ENCODE results near the gene ENDOU.
A peak's percentile ranks its signal among the peaks of the same experiment; 100 is the strongest.

Gene ENDOU

DNA sequence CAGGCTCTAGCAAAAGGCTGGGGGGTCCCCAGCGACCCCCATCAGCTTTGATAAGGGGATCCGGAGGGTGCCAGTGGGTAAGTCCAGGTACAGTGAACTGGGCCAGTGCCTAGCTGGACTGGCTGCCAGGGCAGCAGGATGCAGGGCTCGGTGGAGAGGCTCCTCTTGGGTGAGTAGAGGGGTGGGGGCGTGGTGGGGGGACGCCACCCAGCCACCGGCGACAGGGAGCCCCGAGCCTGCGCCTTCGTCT, 33.2 kb upstream of the ENDOU start:
- DNase-seq (ENCODE audit: low spot score): no peak
- in situ Hi-C loops (cut with MboI; ENCODE audit: low sequenced_read_pairs, unreplicated experiment): no loop called here
- TF ChIP-seq CTCF (IDR thresholded peaks at IDR 0.05; ENCODE audit: borderline replicate concordance, control extremely low read depth, extremely low read depth, insufficient read depth, missing control alignments): no peak

GRCh38 chr12:47757840-47758583, 32.7 kb upstream of the ENDOU start:
- TF ChIP-seq CTCF (IDR thresholded peaks at IDR 0.05; ENCODE audit: borderline replicate concordance, control extremely low read depth, extremely low read depth, insufficient read depth, missing control alignments): no peak
- DNase-seq (ENCODE audit: low spot score): no peak
- in situ Hi-C loops (cut with MboI; ENCODE audit: low sequenced_read_pairs, unreplicated experiment): no loop called here

DNA sequence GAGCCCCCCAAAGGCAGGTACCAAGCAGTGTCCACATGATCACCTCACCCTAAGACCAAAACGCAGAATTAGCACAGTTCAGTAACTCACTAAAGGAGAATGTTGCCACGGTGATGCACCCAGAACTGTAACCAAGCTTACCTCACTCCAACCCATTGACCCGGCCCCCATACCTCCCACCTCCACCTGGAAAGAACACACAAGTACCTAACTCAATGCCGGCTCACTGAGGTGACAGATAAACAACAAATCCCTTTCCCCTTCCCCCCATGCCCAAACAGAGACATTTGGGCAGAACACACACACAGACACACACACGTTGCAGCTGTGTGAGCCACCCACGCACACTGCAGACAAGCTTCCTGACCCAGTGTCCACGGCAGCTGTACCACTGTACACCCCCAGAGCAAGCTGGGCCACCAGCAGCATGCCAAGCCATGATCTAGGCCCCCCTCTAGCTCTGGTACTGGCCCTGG, 32.1 kb upstream of the ENDOU start:
- in situ Hi-C loops (cut with MboI; ENCODE audit: low sequenced_read_pairs, unreplicated experiment): no loop called here
- no peak for TF ChIP-seq CTCF (IDR thresholded peaks at IDR 0.05; ENCODE audit: borderline replicate concordance, control extremely low read depth, extremely low read depth, insufficient read depth, missing control alignments)

GRCh38 chr12:47755655-47756562, 30.6 kb upstream of the ENDOU start:
- in situ Hi-C loops (cut with MboI; ENCODE audit: low sequenced_read_pairs, unreplicated experiment): no loop called here
- no peak for TF ChIP-seq CTCF (IDR thresholded peaks at IDR 0.05; ENCODE audit: borderline replicate concordance, control extremely low read depth, extremely low read depth, insufficient read depth, missing control alignments)
- peak; percentile 84 for DNase-seq (ENCODE audit: low spot score)

More for the DNA sequence above, 32.1 kb upstream of the ENDOU start:
- no peak for DNase-seq (ENCODE audit: low spot score)

GRCh38 chr12:47754881-47755280, 29.6 kb upstream of the ENDOU start:
- TF ChIP-seq CTCF (IDR thresholded peaks at IDR 0.05; ENCODE audit: borderline replicate concordance, control extremely low read depth, extremely low read depth, insufficient read depth, missing control alignments): no peak
- DNase-seq (ENCODE audit: low spot score): no peak
- in situ Hi-C loops (cut with MboI; ENCODE audit: low sequenced_read_pairs, unreplicated experiment): no loop called here

DNA sequence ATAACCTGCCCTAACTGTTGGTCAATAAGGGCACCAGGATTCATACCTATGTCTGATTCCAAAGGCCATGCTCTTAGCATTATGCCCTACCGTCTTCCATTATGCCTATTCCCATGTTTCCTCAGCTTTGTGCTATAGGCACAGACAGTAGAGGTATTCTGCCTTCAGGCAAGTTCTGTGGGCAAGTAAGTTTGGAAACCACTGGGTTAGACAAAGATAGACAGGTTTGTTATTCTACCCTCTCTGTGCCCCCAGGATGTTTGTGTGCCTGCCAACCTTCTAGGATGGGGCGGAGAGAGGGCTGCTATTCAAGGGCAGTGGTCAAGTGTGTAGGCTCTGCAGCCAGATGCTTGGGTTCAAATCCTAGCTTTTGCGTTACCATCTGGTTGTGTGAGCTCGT, 28.8 kb upstream of the ENDOU start:
- no peak for DNase-seq (ENCODE audit: low spot score)
- TF ChIP-seq CTCF (IDR thresholded peaks at IDR 0.05; ENCODE audit: borderline replicate concordance, control extremely low read depth, extremely low read depth, insufficient read depth, missing control alignments): no peak
- in situ Hi-C loops (cut with MboI; ENCODE audit: low sequenced_read_pairs, unreplicated experiment): no loop called here

Data from GM13976 (cell line).